Right lobe of liver (tissue), 6 donors: ENCODE measurements around the gene RASGRP1. TPM values are rescaled to one million over a fixed set of nuclear protein-coding genes. Genes with fewer than 3 reads are reported as not detected.

Experiments used
- ATAC-seq, 4 donors: fragments of 200-7000 bp; cut with Tn5 transposase; one replicate each; pipeline ENCODE4 v1.9.1; 2020; ENCODE audit warnings: mild to moderate bottlenecking in 4 of 4, moderate library complexity in 4 of 4
- DNase-seq, 3 donors: peaks; one replicate each; pipeline ENCODE4 v3.0.0-alpha.2; 2020
- H3K27ac ChIP-seq, 3 donors: fragments of 200-600 bp; one replicate each; pipeline ENCODE4 v1.8.0; 2022
- H3K27me3 ChIP-seq, 2 donors: fragments of 200-600 bp; one replicate each; pipeline ENCODE4 v1.8.0; 2022
- H3K36me3 ChIP-seq, 4 donors: fragments of 200-600 bp; sonication (generic) in 1 of 4; one replicate each; pipeline versions ENCODE4 v1.5.1 to v1.8.0; 2017 to 2022; ENCODE audit warnings: control low read depth in 1 of 4
- H3K4me1 ChIP-seq, 4 donors: fragments of 200-600 bp; sonication (generic) in 1 of 4; one replicate each; pipeline versions ENCODE4 v1.5.1 to v1.8.0; 2017 to 2022; ENCODE audit warnings: control low read depth in 1 of 4
- H3K4me3 ChIP-seq, 3 donors: fragments of 200-600 bp; one replicate each; pipeline ENCODE4 v1.8.0; 2022
- H3K9me3 ChIP-seq, 4 donors: fragments of 200-600 bp; sonication (generic) in 1 of 4; one replicate each; pipeline versions ENCODE4 v1.5.1 to v1.8.0; 2017 to 2022; ENCODE audit warnings: control low read depth in 1 of 4
- CTCF ChIP-seq, 4 donors: fragments of 200-600 bp in 3 of 4; fragments of 450-650 bp in 1 of 4; IDR thresholded peaks; one replicate each; pipeline versions ENCODE4 v1.5.1 to v1.8.0; 2016 to 2022; ENCODE audit warnings: antibody characterized with exemption in 4 of 4, mild to moderate bottlenecking in 2 of 4
- POLR2A ChIP-seq: fragments of 450-650 bp; IDR thresholded peaks from one replicate; pipeline ENCODE4 v1.6.1; 2017; ENCODE audit warnings: antibody characterized with exemption, mild to moderate bottlenecking
- WGBS: methylation state at CpG from one replicate; pipeline ENCODE4 v1.1.6; 2018; ENCODE audit warnings: low coverage, low lambda C conversion rate; ENCODE audit not compliant: insufficient coverage; ENCODE audit errors: missing lambda C conversion rate; 5-methylcytosine and 5-hydroxymethylcytosine counted together
- intact Hi-C, 2 donors: fragments of 100-400 bp; cut with DNase I; formaldehyde crosslinking; loops; one replicate each; pipeline versions ENCODE4 v1.11.2 to v1.14.1; 2022
- total RNA-seq, 6 experiments: library from RNA; depleted of rRNA in 2 of 6; stranded (reverse); fragments of >200 nt in 2 of 6; fragmentation: NEBNext Ultra II Directional in 3 of 6; extraction: Animal tissue kit (Norgen Biotek cat#: 25700) in 3 of 6; gene quantifications; one replicate each; pipeline versions ENCODE4 v1.1.0 to v1.2.4, GENCODE V29; 2016 to 2023
- donor health status: DM: no; HTN: yes; CAD: no.
- donor health status: DM: no; HTN: no; CAD: no.
- donor health status: DM: no; HTN: no; CAD: no.
- donor health status: DM: no; HTN: yes; CAD: no.
- donor health status: DM: no; HTN: yes; CAD: no.

The RASGRP1 gene
- total RNA-seq, 6 experiments from 2014 or later = 0.11 to 0.64 (median 0.32) TPM

GRCh38 chr15:38507570-38507969 is 57.0 kb downstream of the RASGRP1 start:
- ATAC-seq = no peak

GRCh38 chr15:38506997-38507396 is 57.6 kb downstream of the RASGRP1 start:
- Histone ChIP-seq H3K4me3 (no peak overlapping the region), H3K9me3 (no peaks in the 10 kb centered on the region), H3K27ac (no peak overlapping the region), H3K27me3 (no peaks in the 10 kb centered on the region), H3K36me3 (no peaks in the 10 kb centered on the region), H3K4me1 (no peaks in the 10 kb centered on the region)
- WGBS = 58% methylated on average over 4 of the region's 4 CpGs
- ATAC-seq (no peak), DNase-seq (no peak)
- no peak for TF ChIP-seq POLR2A
- no peak for TF ChIP-seq CTCF (IDR thresholded peaks at IDR 0.05)
- intact Hi-C loops = no loop called here

More at GRCh38 chr15:38507570-38507969, 57.0 kb downstream of the RASGRP1 start:
- H3K4me3 ChIP-seq = no peak overlapping the region
- WGBS = 86% methylated on average over 7 of the region's 7 CpGs
- H3K27ac ChIP-seq = no peak overlapping the region
- no peaks in the 10 kb centered on the region for H3K9me3 ChIP-seq
- TF ChIP-seq CTCF (IDR thresholded peaks at IDR 0.05) (no peak), POLR2A (no peak)
- no peaks in the 10 kb centered on the region for H3K4me1 ChIP-seq
- H3K27me3 ChIP-seq = no peaks in the 10 kb centered on the region
- no peaks in the 10 kb centered on the region for H3K36me3 ChIP-seq
- DNase-seq = no peak
- intact Hi-C loops = no loop called here

- no peak overlapping the region for H3K4me3 ChIP-seq
- H3K36me3 ChIP-seq = no peaks in the 10 kb centered on the region
- WGBS = 79% methylated on average over 4 of the region's 4 CpGs
- no peak for DNase-seq
- TF ChIP-seq CTCF (IDR thresholded peaks at IDR 0.05) (no peak), POLR2A (no peak)
- no peaks in the 10 kb centered on the region for H3K27me3 ChIP-seq
- intact Hi-C loops = no loop called here
- no peaks in the 10 kb centered on the region for H3K4me1 ChIP-seq
- no peak for ATAC-seq
- H3K9me3 ChIP-seq = no peaks in the 10 kb centered on the region
- H3K27ac ChIP-seq = no peak overlapping the region
Observed at GRCh38 chr15:38504680-38505467, 59.7 kb downstream of the RASGRP1 start.

- DNase-seq = no peak
- ATAC-seq = no peak
- Histone ChIP-seq H3K4me1 (no peaks in the 10 kb centered on the region), H3K36me3 (no peaks in the 10 kb centered on the region), H3K27ac (no peak overlapping the region), H3K4me3 (no peak overlapping the region), H3K9me3 (no peaks in the 10 kb centered on the region), H3K27me3 (no peaks in the 10 kb centered on the region)
- no peak for TF ChIP-seq POLR2A
- TF ChIP-seq CTCF (IDR thresholded peaks at IDR 0.05) = no peak
- 84% methylated on average over 2 of the region's 2 CpGs for WGBS
- intact Hi-C loops = no loop called here
Observed at GRCh38 chr15:38503496-38503895, 61.1 kb downstream of the RASGRP1 start.
